NCI-H2196 treated with DMSO at 0.1 percent for 48 hours (cell line): ENCODE measurements around the gene PSMC6.

Experiments used
- DNase-seq: peaks from one replicate; lab custom pipeline; 2025; ENCODE audit not compliant: unreplicated experiment; lab: John Stamatoyannopoulos, UW

PSMC6 gene

DNA sequence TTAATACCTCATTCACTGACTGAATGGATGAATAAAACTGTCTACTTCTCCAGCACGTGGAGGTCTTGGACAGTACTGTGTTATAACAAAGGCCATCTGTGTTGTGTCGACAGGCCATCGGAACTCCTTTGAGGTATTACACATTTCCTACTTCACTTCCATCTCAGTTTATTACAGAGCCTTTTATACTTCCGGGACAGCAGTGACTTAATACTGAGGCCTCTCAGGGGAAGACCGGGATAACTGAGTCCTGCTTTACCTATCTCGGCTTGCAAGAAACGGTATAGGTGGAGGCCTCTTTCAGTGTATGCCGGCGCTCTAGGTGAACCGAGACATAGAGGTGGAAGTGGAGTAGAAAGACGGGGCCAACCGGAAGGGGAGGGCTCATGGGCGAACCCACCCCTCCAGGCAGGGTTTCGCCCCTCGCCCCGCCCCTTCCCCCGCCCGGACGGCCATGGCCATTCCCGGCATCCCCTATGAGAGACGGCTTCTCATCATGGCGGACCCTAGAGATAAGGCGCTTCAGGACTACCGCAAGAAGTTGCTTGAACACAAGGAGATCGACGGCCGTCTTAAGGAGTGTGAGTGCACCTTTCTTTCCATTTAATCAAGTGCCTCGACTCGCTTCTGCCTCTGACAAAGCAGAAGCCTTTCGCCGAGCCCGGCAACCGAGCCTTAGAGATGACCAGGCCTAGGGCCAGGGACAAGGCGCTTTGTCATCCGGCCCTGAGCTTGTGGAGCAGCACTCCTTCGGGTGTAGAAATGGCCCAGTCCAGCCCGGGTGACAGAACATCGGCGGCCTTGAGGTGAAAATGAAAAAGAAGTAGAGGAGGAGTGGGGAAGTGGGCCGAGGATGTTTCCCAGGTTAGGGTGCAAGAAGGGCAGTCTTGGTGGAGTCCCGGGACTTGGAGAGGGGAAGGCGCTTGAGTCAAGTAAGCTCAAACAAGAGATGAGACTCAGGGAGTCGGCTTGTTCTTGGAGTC lies at the start of gene PSMC6:
Gene PSMC6, plus strand, starts transcription at position 477 of the 983 bp plus-strand sequence. Its CDS starts 20 bp downstream, at position 497.
- peak; percentile 91 for DNase-seq

DNA sequence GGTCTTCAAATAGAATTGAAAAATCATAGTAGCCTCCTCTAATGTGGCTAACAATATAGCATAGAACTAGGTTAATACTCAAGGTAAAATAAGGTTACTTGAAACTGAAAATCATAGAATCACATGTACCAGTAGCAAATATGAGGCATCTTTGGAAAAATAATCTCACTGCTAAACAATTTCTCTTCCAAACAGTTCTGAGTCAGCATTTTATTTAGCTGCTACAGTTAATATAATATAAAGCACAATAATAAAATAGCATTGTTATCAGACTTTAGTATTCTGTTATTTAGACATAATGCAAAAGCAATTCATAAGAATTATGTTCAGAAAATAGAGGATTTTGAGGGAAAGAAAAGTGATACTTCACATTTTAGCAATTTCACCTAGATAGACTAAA lies 46.7 kb upstream of the PSMC6 start:
- DNase-seq, result no peak

GRCh38 chr14:52660832-52661231 lies 46.2 kb upstream of the PSMC6 start:
- DNase-seq, result no peak

GRCh38 chr14:52661314-52661713 lies 45.7 kb upstream of the PSMC6 start:
- DNase-seq, result no peak

- DNase-seq, result no peak
Observed at GRCh38 chr14:52663850-52664249, 43.1 kb upstream of the PSMC6 start.

GRCh38 chr14:52678591-52678990 lies 28.4 kb upstream of the PSMC6 start:
- no peak for DNase-seq

DNA sequence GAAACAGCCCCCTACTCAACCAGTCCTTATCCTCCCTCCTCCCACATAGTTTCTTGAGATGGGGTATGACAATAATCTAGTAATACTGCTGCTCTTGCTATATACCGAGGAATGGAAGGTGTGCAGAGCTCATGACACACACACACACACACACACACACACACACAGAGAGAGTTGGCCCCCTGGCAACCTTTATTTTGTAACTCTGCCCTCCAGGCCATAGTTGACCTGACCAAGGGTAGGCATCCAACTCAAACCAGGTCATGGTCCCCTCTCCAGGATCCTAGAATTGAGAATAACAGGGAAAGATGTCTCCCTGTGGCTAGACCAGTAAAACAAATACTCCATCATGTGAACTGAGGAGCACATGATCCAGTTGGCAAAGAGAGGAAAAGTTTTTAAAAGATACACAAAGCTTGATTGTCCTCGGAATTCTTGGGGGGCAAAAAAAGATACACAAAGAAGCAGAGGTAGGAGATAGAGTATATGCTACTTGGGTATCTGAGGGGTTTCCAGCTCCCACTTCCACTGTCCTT lies 22.9 kb upstream of the PSMC6 start:
- DNase-seq, result no peak

- no peak for DNase-seq
Observed at GRCh38 chr14:52686176-52686575, 20.8 kb upstream of the PSMC6 start.

GRCh38 chr14:52690983-52691760 lies 15.8 kb upstream of the PSMC6 start:
- DNase-seq, result no peak

DNA sequence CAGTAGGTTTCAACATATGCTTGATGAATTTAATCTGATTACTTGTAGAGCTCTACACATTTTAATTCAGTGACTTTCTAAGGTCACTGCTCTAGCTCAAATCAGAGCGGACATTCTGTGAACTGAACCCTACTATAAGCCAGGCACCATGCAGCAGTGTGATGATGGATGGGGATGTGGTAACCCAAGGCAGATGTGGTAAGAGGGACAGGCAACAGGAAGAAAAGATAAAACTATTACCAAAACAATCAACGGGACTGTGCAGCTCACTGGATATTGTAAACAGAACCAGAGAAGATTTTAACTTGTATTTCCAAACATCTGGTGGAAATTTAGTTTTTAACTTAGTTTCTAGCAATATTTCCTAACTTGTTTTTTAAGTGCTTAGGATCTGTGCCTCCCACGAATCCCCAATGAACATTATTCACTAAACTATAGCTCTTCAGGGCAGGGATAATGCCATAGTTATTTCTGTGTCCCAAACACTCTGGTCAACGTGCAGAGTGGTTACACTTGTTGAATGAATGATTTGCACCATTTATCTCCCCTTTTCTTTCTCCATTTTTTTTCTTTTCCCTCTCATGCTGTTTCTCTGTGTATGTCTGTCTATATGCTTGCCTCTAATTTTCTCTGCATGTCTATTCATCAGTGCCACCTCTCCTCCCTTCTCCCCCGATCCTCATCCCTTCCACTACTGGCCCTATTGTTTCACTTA lies 14.6 kb upstream of the PSMC6 start:
- no peak for DNase-seq

DNA sequence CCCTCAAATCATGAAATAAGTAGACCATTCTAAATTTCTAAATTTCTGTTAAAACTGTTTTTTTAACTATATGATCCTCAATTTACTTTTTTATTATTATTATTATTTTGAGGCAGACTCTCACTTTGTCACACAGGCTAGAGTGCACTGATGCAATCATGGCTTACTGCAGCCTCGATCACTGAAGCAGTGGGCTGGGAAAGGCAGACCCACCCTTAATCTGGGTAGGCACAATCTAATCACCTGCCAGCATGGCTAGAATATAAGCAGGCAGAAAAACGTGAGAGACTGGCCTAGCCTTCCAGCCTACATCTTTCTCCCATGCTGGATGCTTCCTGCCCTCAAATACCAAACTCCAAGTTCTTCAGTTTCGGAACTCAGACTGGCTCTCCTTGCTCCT lies 14.0 kb upstream of the PSMC6 start:
- no peak for DNase-seq

- no peak for DNase-seq
Observed at GRCh38 chr14:52693532-52693931, 13.5 kb upstream of the PSMC6 start.

DNA sequence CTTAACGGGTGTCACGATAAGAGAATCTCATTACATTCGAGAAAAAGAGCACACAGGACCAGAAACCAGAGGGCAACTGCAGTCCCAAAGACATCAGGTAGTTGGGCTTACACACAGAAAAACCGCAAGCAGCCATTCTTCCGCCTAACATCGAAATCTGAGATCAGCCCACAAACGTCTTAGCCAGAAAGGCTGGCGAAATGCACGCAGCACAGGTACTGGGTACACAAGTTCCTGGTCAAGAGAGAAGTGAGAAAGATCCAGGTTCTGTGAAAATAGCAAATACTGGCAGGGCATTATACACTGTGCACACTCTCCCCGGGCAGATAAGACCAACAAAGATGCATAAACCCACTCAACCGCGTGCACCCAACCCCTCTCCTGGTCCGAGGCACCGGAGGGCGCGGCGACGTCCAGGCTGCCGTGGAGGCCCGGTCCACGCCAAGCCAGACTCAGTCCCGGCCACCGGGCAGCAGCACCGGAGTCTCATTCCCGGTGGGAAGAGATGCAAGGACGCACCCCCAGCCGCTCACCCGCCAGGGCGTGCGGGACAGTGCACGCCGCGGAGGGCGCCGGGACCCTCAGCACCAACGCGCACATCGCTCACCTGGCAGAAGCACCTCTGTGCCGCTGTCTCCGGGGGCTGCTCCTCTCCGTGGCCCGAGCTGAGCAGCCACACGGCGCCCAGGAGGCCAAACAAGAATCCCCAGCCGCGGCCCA lies 12.1 kb upstream of the PSMC6 start:
- DNase-seq, result no peak

DNA sequence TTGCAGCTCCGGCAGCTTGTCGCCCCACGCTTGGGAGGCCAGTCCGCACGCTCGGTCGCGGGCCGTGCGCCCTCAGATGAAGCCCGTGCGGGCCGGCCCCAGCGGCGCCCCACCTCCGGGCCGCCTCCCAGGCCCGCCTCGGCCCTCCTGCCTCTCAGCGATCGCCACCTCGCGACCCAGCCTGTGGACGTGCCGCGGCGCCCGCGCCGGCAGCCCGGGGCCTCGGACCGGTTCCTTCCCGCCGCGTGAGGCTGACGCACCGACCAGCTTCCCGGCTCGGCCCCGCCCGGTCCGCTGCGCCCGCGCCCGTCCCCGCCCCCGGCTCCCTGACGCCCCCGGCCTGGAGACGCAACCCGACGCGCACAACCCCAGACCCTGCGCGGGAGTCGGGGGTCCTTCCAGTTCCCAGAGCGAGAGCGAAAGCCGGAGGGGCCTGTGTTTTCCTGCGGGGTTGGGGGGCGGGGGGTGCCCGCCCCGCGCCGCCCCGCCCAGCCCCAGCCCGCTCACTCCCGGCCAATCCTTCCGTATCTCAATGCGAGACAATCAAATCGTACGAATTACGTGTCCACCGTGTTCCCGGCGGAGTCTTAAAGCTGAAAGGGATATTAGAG lies 11.4 kb upstream of the PSMC6 start, which contains the start of gene ERO1A:
Gene ERO1A, minus strand, starts transcription at position 78 of the 611 bp plus-strand sequence. Its CDS starts 77 bp downstream, at position 1.
- DNase-seq, result peak; percentile 46

DNA sequence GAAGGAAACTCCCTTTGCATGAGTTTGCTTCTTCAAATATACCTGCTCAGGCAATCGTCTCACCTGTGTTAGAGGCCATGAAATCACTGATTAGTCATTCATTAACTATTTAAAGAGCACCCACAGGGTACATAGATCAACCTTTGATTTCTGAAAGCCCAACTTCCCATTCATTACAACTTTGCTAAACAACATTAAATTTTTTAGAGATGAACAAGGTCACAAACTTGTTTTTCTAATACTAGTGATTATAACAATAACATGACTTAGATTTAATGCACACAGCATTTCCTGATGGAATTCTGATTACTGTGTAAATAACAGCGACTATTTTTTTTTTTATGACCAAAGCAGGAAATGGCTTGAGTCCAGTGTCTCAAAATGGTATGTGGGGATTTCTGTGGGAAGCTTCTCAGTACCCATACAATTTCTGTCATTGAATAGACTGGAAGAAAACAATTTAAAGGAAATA lies 6.3 kb upstream of the PSMC6 start:
- DNase-seq, result no peak

DNA sequence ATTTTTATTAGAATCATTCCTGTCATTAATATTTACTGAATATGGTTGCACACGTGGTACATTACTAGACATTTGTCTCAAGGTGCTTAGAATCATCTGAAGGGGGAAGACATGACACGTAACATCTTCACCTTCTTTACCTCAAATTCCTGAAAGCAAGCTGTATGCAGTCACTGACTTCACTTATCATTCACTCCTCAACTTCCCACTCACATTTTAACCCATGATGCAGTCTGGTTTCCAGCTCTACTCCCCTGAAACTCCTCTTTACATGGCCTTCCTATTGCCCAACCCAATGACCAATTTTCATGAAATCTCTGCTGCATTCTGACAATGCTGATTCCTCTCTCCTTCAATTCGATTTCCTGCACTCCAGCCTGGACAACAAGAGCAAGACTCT lies 5.8 kb upstream of the PSMC6 start:
- DNase-seq, result no peak

- DNase-seq, result no peak
Observed at GRCh38 chr14:52703225-52703624, 3.8 kb upstream of the PSMC6 start.

GRCh38 chr14:52703664-52704063 lies 3.3 kb upstream of the PSMC6 start:
- DNase-seq, result no peak

- no peak for DNase-seq
Observed at GRCh38 chr14:52706286-52706685, 714 bp upstream of the PSMC6 start.

DNA sequence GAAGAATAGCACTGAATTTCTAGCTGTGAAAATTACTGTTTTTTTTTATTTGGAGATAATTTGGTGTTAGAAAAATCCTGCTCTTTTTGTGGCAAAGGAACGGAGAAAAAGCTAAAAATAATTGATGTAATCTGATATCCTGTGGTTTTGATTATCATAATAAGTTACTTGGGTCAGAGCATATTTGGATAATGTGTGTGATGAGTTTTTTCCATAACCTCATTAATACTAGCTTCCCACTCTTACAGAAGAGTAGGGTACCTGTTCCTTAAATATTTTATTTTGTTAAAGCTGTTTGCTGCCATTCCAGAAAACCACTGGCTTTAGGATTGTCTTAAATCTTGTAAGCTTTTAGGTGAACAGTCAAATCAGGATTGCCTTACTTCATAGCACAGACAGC lies 4.7 kb downstream of the PSMC6 start:
- no peak for DNase-seq
